Inflammatory macrophage treated with lipopolysaccharide for 1 hour (primary cell): ENCODE results near the gene LIFR.

Experiments used
- DNase-seq, 2 donors: peaks; one replicate each; pipeline ENCODE4 v3.0.0-alpha.2; 2020 to 2022

Gene LIFR

DNA sequence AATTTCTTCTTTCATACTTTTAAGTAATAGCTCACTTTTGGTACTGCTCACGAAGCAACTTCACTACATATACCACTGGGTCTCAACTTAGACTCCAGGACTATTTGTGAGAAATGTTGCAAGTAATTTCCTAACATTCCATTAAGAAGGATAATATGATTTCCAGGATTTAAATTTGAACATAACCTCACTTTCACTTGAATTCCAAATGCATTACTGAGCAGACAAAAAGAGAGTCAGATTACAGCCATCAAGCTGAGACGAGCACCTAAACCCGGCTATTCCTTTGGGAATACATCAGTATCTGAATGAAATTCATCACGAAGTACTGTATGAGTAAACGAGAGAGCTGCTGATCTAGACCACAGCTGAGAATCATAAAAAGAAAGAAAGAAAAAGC lies 47.3 kb downstream of the LIFR start:
- no peak for DNase-seq

DNA sequence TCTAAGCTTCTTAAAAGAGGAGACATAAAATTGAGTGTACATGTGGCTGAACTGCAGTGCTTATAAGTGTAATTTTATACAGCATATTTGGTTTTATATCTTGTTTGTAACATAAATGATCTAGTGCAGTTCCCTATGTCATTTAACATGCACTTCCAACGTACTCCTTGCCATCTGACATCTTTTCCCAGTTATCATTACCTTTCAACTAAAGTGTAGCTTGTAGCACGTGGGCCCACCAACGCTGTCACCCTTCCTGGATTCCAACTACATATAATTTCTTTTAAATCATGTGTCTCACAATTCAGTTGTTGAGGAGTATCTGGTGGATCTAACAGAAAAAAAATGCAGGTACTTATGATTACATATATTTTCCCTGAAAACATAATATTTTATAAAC lies 50.1 kb downstream of the LIFR start:
- DNase-seq: no peak

DNA sequence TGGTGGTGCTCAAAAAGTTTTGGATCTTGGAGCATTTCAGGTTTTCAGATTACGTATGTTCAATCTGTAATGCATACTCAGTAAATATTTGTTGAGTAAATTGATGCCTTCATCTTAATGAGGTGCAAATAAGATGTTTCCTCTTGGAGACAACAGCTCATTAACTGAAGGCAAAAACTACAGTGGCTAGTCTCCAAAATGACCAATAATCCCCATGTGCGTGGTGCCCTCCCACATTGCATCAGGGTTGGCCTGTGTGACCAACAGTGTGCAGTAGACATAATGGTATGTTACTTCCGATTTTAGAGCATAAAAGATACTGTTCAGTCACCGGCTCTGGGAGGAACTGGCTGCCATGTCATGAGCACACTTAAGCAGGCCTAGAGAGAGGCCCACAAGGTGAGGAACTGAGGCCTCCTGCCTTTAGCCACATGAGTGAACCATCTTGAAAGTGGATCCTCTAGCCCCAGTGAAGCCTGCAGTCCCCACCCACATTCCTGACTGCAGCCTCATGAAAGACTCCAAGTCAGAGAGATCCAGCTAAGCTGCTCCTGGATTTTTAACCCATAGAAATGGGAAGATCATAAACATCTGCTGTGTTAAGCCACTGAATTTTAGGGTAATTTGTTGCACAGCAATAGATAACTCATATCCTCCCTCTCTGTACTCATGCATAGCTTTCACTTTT lies 55.7 kb downstream of the LIFR start:
- no peak for DNase-seq

DNA sequence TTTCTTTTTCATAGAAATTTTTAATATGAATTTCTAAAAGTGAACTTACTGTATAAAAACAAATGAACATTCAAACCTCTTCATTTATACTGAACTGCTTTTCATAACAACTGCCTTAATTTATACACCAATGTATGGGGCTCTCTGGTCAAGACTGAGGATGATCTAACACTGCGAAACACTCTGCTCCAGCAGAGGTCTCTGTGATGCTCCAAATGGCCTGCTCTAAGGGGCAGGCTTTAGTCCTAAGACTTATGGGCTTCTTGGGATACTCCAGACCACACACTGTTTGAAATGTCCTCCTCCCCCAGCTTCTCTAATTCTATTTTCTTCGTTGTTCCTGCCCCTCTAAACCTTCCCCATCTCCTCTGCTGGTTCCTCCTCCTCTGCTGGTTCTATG lies 58.5 kb downstream of the LIFR start:
- DNase-seq: no peak

DNA sequence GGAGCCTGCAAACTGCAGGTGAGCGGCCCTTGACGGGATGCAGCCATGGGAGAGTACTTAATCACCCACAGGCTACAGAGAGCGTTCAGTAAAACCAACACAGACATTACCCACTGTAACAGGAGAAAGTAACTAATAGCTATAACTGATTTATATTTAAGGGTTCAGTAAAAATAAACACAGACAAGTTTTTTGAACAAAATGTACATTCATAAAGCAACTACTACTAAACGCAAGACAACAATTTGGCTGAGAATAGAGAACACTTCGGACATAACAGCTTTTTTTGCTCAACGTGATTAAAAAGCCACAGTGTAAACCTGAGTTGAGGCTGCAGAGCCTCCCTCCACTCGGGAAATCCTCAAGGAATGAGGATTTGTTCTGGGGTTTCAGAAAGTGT lies 61.7 kb downstream of the LIFR start:
- DNase-seq: no peak

DNA sequence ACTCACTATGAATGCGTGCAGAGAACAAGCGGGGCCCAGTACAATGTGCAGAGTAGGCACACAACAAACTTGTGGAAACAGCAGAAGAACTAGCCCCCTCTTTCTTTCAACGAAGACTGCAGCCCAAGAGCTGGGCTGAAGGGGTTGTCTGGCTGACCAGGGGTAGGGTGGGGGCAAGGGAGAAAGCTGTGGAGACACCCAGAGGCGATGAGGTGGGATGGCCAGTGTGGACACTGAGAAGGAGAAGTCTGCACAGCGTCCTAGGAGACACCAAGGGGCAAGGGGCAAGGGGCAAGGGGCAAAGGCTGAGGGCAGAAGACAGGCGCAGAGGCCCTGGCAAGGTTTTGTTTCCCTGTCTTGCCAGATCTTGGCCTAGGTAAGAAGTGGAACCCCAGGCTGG lies 62.3 kb downstream of the LIFR start:
- DNase-seq: no peak

DNA sequence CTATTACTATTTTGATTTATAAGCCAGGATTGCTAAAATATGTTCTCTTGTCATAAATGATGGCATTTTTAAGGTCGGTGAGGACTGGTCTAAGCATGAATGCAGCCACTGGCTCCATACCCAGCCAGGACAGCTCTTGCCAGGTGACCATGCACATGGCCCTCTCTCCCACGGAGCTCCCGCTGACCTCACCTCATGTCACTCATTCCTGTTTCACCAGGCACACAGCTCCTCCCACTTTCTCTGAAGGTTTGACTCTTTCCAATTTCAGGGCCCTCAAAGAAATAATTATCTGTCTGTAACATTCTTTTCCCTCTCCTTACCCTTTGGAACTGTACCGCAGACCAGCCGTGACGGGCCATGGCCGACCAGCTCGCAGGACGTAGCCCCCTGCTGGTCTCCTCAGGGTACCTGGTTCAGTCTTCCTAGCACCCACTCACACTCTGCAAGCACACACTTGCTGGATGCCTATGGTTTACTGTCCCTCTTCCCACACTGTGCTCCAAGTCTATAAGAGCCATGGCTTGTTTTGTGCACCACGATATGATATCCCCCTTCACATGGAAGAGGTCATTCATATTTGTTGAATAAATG lies 72.5 kb downstream of the LIFR start:
- no peak for DNase-seq

DNA sequence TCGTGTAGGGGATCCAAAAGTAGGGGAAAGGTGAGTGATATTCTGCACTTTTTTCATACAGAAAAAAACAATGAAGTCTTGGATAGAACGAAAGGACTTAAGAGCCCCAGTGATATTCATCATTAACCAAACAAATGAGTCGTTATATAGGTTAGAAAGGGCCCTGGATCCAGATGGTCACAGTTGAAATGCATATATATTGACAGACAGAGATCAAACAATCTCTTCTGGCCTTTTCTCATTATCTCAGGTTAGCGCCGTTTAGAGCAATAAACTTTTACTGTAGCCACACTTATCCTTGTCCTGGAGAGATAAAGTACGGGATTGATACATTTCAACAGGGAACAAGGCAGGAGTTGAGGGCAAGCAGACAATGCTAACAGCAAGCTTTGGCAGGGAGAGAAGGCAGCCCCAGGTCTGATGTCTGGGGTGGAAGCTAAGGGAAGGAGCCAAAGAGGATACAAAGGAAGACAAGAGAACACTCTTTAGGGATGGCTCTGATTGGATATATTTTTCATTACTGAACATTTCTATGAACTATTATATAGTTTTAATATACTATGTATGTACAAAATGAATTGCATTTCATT lies 77.0 kb downstream of the LIFR start:
- DNase-seq: no peak

DNA sequence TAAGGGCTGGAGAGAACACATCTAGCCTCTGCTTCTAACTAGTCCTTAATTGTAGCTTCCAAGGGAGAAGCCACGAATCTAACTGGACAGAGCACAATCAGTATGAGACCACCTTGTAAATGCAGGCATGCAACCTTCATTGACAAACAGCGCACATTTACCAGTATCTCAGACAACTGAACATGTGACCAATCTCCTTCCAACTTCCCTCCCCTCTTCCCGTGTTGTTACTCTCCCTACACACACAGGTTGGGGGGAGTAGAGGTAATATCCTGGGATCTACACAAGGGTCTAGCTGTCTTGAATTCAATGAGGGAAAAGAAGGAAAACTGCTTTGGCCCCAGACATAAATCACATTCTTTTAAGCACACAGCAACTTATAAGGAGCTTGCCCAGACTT lies 77.6 kb downstream of the LIFR start:
- no peak for DNase-seq

DNA sequence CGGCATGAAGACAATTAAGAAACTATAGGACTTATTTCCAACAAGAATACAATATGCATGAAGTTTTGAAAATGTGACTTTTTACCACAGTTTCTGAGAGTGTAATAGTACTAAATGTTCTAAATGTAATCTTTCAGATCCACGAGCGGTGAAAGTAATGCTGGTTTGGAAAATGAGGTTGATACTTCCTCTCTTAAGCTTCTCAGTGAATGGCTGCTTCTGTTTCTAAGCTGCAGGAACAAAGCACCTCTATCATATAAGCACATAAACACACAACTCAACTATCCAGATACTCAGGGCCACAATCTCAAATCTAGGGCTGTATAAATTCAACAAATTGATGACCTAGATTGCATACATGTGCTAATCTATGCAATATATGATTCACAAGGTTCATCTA lies 78.3 kb downstream of the LIFR start:
- DNase-seq: no peak

DNA sequence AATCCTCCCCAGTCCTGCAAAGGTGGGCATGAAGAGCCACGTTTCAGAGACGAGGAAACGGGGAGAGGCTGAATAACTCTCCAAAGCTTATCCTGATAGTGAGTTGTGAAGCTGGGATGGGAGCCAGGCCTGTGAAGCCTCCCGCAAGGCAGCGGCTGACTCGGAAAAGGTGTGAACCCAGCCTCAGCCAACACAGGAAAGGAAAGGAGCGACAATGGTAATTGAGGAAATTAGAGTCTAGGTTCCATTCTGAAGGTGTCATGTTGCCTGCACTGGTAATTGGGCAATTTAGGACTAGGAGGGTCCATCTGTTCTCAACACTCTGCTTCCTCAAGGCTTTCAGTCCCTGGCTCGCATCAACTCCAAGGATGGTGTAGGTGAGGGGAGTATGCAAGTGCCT lies 83.4 kb downstream of the LIFR start:
- DNase-seq: no peak

DNA sequence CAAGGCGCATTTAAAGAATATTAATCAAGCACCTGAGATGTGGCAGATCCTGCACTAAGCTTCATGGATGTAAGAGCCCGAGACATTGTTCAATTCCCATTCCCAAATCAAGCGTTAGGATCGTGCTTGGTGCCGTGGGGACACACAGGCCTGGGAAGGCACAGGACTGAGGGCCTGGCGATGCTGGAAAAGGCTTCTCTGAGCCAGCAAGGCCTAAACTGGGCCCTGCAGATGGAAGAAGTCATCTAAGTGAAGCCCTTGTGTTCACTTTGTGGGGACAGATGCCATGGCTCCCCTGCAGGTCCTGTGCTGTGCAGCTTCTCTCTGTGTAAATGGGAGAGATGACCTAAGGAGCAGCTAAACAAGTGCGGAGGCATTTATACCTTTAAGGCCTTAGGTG lies 83.9 kb downstream of the LIFR start:
- no peak for DNase-seq

DNA sequence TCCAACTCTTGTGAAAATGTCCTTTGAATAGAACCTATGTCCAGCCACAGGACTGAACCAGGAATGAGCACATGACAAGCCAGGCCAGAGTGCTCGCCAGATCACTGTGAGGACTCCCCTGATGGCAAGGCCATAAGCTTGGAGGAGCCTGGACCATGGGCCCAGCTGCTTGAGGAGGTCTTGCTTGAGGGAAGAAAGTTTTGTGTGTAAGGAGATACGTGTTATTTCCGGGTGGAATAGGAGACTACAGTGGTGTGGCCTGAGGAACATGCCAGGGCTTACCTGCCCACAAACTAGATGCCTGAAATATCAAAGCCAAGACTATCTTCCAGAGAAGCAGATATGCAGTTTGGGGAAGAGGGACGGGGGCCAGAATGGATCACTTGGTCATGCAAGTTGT lies 84.7 kb downstream of the LIFR start:
- no peak for DNase-seq

DNA sequence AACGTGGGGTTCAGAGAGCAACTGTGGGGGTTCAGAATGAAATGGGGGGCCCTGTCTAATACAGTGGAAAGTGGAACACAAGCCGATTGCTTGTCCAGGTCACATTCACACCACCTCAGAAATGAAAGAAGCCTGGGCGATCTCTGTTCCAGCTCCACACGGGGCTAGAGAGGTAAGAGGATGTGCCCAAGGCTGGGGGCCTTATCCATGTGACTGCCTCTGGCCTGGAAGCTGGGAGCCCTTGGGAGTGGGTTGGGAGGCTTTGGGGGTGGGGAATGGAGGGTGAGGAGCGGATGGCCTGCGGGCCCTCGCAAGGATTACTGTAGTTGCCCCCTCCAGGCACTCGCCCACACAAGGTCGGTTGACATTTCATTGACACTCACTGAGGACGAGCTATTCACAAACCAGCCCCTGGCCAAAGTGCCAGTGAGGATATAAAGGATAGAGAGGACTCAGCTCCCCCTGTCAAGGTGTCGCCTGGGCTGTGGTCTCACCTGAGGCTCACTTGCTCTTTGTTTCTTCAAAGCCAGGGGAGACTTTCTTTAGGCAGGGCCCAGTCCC lies 86.7 kb downstream of the LIFR start:
- no peak for DNase-seq

DNA sequence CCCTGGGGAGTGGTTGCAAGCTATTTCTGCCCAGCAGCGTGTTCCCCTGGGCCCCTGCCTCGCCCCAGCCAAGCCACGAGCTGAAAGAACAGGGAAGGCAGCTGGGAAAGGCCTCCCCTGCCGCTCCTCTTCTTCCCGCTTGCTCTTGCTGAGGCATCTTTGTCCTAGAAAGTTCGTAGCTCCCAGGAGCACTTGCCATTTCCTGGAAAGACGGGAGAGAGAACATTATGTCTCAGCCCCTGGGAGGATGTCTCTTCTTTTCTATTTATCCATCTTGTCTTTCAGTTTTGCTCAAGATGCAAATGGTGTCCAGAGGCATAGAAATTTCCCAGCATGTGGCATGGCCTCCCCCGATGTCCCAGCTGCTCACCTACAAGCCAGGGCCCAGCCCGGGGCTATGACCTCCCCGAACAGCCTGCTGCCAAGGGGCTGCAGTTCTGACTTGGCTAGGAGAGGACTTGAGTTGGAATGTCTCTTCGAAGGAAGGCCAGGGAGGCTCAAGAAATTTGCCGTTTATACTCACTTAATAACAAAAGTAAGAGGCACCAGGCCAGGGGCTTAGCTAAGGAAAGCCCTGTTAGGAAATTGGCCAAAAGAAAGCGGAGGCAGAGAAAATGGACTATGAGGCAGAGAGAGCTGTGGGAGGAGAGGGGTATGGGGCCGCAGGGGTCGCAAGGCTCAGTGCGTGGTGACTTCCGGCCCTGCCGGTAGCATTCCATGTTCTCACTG lies 87.3 kb downstream of the LIFR start:
- DNase-seq: no peak

DNA sequence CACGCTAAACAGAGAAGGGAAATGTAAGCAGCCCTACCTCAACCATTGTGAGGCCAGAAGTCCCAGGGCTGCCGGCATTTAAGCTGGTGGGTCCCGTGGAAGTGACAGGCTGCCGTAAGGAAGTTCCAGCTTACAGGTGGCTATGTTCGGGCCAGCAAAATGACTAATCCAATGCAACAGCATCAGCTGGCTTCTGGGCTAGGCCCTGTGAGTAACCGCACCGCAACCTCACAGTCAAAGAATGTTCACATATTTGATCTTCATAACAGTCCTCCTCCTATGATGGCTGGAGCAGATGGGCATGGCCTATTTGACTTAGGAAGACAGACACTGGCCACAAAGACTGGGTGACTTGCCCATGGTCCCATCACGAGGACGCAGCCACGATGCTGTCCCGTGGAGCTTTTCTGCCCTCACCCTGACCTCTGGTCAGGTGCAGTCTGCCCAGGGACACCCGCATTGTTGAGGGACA lies 88.2 kb downstream of the LIFR start:
- no peak for DNase-seq

DNA sequence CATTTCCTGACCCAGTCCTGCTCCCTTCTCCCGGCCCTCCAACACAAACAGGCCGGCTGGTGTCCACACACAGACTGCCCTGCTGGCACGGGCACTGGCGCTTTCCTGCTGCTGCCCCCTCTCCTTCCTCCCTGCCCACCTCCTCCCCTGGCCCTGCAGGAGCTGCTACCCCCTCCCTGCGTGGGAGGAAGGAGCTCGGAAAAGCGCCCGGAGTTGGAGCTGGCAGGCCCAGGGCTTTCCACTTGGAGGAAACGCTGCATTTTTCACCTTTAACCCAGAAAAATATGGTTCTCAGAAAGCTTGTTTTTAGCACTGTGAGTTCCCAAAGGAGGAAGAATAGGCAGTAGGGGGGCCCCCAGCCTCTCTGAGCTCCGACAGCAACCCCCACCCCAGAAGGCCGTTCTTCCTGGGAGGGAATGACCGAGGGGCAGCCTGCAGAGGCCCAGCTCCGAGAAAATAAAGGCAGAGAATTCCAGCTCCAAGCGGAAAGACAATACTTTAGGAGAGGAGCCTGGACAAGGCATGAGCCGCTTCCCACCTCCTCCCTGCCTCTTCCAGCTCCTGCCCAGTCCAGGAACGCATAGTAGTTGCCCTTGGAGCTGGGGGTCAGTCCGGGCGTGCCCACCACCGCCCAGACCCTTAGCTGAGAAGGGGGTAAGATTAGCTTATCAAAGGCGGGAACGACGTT lies 88.9 kb downstream of the LIFR start:
- DNase-seq: no peak

DNA sequence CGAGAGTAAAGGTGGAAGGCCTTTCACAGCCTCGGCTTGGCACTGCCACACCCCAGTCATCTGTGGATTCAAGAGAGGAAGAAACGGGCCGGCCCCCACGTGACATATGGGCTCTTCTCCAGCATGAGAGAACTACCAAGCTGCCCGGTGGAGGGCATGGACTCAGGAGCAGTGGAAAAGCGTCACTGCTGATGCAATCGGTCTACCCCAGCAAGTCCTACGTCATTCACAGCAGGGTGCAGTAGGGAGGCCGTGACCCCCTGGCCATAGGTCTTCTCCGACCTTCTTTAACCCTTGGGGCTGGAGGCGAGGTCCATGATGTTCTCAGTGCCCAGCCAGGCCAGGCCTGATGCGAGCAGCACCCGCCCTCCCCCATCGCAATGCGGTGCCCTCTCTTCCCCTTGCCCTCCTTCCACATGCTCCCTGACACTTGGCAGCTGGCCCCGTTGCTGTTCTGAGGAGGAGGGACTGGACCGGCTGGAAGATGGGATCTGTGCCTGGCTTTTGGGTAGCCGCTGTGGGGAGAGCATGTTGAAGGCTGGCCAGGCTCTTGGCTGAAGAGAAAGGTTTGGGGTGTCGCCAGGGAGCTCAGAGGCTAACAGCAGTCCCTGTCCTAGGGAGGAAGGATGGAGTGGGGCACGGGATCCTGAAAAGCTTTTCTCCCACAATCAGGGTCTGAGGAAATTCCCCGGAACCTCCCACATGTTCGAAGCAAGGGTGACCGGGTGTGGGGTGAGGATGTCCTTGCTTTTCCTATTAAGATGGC lies 89.8 kb downstream of the LIFR start:
- no peak for DNase-seq

DNA sequence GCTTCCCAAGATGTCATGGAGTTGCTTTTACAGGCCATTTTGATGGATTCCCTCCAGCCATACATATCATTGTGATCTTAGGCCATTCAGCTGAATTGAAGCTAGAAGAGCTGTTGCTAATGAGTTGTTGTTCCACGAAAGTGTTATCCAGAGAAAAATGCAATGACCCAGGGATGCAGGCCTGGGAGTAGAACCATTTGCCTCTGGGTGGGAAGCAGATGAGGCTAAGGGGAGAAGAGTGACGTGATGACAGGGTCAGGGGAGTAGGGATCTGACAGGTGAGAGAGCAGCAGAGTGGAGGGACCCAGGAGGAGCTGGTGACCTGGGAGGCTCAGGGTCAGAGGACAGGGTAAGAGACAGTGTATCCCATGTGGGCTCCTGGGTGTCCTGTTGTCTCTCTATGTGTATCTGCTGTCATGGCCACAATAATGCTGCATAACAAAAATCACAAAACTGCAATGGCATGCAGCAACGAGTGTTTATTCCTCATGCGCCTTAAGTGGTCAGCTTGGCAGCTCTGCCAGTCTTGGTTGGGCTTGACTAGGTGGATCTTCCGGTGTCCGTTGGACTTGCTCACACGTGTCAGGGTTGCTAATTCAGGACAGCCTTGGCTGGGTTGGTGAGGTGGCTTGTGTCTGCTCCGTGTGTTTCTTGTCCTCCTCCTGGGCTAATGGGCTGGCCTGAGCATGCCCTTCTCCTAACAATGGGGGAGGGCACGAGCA lies 90.6 kb downstream of the LIFR start:
- DNase-seq: no peak

DNA sequence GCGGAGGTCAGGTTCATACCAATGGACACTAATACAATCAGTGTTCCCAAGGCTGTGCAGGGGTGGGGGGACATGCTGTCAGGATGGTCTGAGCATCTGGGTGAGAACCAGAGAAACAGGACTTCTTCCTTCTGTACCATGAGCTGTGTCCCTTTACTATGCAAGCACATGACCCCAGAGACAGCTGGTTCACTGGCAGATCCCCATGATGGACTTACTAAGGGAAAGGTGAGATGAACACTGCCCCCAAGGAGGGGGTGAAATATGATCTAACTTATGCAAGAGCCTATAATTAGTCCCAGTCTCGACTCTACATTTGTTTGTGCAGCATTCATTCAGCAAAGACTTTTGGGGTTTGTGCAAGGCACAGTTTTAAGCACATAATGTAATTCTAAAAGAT lies 91.4 kb downstream of the LIFR start:
- no peak for DNase-seq
